ENCODE data around the gene EGFL7.
A peak's percentile ranks its signal among the peaks of the same experiment; 100 is the strongest.

Gene EGFL7

GRCh38 chr9:136714096-136714892 lies 51.6 kb downstream of the EGFL7 start:
- TF ChIP-seq CTCF (IDR thresholded peaks at IDR 0.05; ENCODE audit: low read depth, low read length, poor library complexity, severe bottlenecking) (no peak), EZH2phosphoT487 (IDR thresholded peaks at IDR 0.05; ENCODE audit: borderline replicate concordance, low read length) (no peak)
- H3K4me3 ChIP-seq (ENCODE audit: low read length), result peak overlapping the region; percentile 66
- H3K79me2 ChIP-seq (ENCODE audit: control insufficient read depth, low read length), result no peaks in the 10 kb centered on the region
- no peaks in the 10 kb centered on the region for H3K9me2 ChIP-seq (replicated peaks; ENCODE audit: control insufficient read depth, low read length)
- H3K4me2 ChIP-seq (ENCODE audit: low read length), result peak overlapping the region; percentile 58
- no peak overlapping the region for H3K27ac ChIP-seq (ENCODE audit: low read depth, low read length)
- peaks cover 39% of the 10 kb centered on the region for H3K4me1 ChIP-seq (ENCODE audit: control insufficient read depth, low read length)
- peaks cover 23% of the 10 kb centered on the region for H3K27me3 ChIP-seq (ENCODE audit: control insufficient read depth, low read length)
- H3K36me3 ChIP-seq (ENCODE audit: control insufficient read depth, low read length), result no peaks in the 10 kb centered on the region
- 0 out of 2 replicates have a peak, but pooled peaks cover 3% of the 10 kb centered on the region for H3F3A ChIP-seq (ENCODE audit: control insufficient read depth, insufficient read depth)
- H4K20me1 ChIP-seq (ENCODE audit: control insufficient read depth, insufficient read depth, low read depth, low read length), result no peaks in the 10 kb centered on the region
- no peaks in the 10 kb centered on the region for H3K9me3 ChIP-seq (ENCODE audit: control insufficient read depth, insufficient read depth, low read length)

- Histone ChIP-seq H3K79me2 (ENCODE audit: control insufficient read depth, low read length) (no peaks in the 10 kb centered on the region), H3K4me1 (ENCODE audit: control insufficient read depth, low read length) (peaks cover 45% of the 10 kb centered on the region), H3K4me3 (ENCODE audit: low read length) (peak overlapping the region; percentile 66; the same call in 1 of the 2 replicates), H3K27ac (ENCODE audit: low read depth, low read length) (no peak overlapping the region), H3K4me2 (ENCODE audit: low read length) (peak overlapping the region; percentile 58), H3F3A (ENCODE audit: control insufficient read depth, insufficient read depth) (0 out of 2 replicates have a peak, but pooled peaks cover 3% of the 10 kb centered on the region), H3K9me3 (ENCODE audit: control insufficient read depth, insufficient read depth, low read length) (no peaks in the 10 kb centered on the region), H3K27me3 (ENCODE audit: control insufficient read depth, low read length) (peaks cover 23% of the 10 kb centered on the region), H3K36me3 (ENCODE audit: control insufficient read depth, low read length) (no peaks in the 10 kb centered on the region), H3K9me2 (replicated peaks; ENCODE audit: control insufficient read depth, low read length) (no peaks in the 10 kb centered on the region), H4K20me1 (ENCODE audit: control insufficient read depth, insufficient read depth, low read depth, low read length) (no peaks in the 10 kb centered on the region)
- TF ChIP-seq EZH2phosphoT487 (IDR thresholded peaks at IDR 0.05; ENCODE audit: borderline replicate concordance, low read length) (no peak), CTCF (IDR thresholded peaks at IDR 0.05; ENCODE audit: low read depth, low read length, poor library complexity, severe bottlenecking) (no peak)
Measured at GRCh38 chr9:136714893-136715274, 52.2 kb downstream of the EGFL7 start.

- TF ChIP-seq CTCF (IDR thresholded peaks at IDR 0.05; ENCODE audit: low read depth, low read length, poor library complexity, severe bottlenecking) (no peak), EZH2phosphoT487 (IDR thresholded peaks at IDR 0.05; ENCODE audit: borderline replicate concordance, low read length) (no peak)
- H3K4me3 ChIP-seq (ENCODE audit: low read length), result no peak overlapping the region
- H3K9me2 ChIP-seq (replicated peaks; ENCODE audit: control insufficient read depth, low read length), result no peaks in the 10 kb centered on the region
- H3K79me2 ChIP-seq (ENCODE audit: control insufficient read depth, low read length), result no peaks in the 10 kb centered on the region
- H3K27me3 ChIP-seq (ENCODE audit: control insufficient read depth, low read length), result peaks cover 11% of the 10 kb centered on the region
- H3K9me3 ChIP-seq (ENCODE audit: control insufficient read depth, insufficient read depth, low read length), result no peaks in the 10 kb centered on the region
- no peaks in the 10 kb centered on the region for H4K20me1 ChIP-seq (ENCODE audit: control insufficient read depth, insufficient read depth, low read depth, low read length)
- H3K4me1 ChIP-seq (ENCODE audit: control insufficient read depth, low read length), result peaks cover 47% of the 10 kb centered on the region
- H3K4me2 ChIP-seq (ENCODE audit: low read length), result no peak overlapping the region
- H3F3A ChIP-seq (ENCODE audit: control insufficient read depth, insufficient read depth), result peaks cover 11% of the 10 kb centered on the region
- no peak overlapping the region for H3K27ac ChIP-seq (ENCODE audit: low read depth, low read length)
- peaks cover 8% of the 10 kb centered on the region; the same call in 1 of the 2 replicates for H3K36me3 ChIP-seq (ENCODE audit: control insufficient read depth, low read length)
Measured at GRCh38 chr9:136717399-136717798, 54.7 kb downstream of the EGFL7 start.

All from DOHH2 (cell line).